Stimulated activated CD4-positive, alpha-beta T cell treated with anti-CD3 and anti-CD28 coated beads, TNF-alpha, amount 100 ng/mL, for 4 hours (primary cell): Measurements from ENCODE around the gene L3HYPDH.
A peak's percentile ranks its signal among the peaks of the same experiment; 100 is the strongest.
"Not testable (repeated sequence)": the region's sequence is repeated elsewhere in the genome, so short reads cannot be mapped to it uniquely, and the experiment has no call there.

ENCODE experiments used
- DNase-seq, 3 experiments: peaks; one replicate each; pipeline ENCODE4 v3.0.0-alpha.2; 2020; ENCODE audit warnings: low read depth in 3 of 3

The L3HYPDH gene

GRCh38 chr14:59478540-59478939 lies 5.7 kb downstream of the L3HYPDH start:
- DNase-seq = no peak

GRCh38 chr14:59475709-59476108 lies 8.5 kb downstream of the L3HYPDH start:
- no peak for DNase-seq

DNA sequence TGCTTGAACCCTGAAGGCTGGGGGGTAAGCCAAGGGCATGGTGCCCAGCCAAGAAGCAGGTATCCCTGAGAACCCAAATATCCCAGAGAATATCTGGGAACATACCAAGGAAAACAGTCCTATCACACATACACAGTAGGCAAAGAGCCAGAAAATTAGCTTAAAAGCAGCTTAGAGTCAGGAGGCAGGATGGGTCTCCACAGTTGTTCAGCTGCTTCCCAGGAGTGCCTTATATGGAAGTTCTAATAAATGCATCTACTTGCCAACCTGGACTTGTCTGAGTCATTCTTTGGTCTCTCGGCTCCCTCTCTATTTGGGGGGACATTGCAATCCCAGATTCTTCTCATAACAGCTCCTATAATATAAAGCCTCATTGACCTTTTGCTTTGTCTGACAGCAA lies 10.0 kb downstream of the L3HYPDH start:
- no peak for DNase-seq

- peak in 2 of 3 experiments; percentile 15 to 29 for DNase-seq
Observed at GRCh38 chr14:59465316-59466135, 18.7 kb downstream of the L3HYPDH start, which contains the start of gene GPR135. TSS of gene GPR135 (minus strand) at chr14:59465380. CDS start at chr14:59465226, 154 bp downstream.

- DNase-seq = peak; percentile 17 to 33 (median 17)
Observed at GRCh38 chr14:59464486-59465315, 19.5 kb downstream of the L3HYPDH start.

- no peak for DNase-seq
Observed at GRCh38 chr14:59463787-59464485, 20.3 kb downstream of the L3HYPDH start.

GRCh38 chr14:59461891-59462290 lies 22.3 kb downstream of the L3HYPDH start:
- DNase-seq = no peak

GRCh38 chr14:59460378-59460777 lies 23.8 kb downstream of the L3HYPDH start:
- no peak for DNase-seq

DNA sequence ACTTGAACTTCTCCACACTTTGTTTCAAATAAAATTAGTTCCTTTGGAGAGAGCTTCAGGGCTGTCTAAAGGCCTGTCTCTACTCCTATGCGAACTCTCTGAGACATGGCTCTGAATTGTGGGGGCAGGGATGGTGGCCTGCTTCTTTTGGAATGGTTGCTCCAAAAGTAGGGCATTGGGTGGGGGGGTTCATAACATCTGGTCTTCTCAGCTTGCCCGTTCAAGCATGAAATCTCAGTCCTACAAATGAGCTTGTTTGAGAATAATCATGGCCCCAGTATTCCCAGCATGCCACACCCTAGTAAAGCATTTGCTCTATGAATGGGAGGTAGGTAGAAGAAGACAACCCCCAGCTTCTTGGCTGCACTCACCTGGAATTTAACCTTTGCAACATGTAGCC lies 25.7 kb downstream of the L3HYPDH start:
- no peak for DNase-seq

GRCh38 chr14:59455411-59455810 lies 28.8 kb downstream of the L3HYPDH start:
- DNase-seq = no peak

DNA sequence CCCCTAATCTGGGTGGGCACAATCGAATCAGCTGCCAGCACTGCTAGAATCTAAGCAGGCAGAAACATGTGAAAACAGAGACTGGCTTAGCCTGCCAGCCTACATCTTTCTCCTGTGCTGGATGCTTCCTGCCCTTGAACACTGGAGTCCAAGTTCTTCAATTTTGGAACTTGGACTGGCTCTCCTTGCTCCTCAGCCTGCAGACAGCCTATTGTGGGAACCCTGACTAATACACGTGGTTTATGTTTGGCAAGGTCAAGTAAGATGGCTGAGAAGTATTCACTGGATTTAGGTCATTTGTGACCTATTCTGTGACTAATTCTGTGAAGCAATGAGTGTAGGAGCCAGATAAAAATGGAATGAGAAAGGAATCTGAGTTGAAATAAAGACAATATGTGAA lies 30.1 kb downstream of the L3HYPDH start:
- no peak for DNase-seq

DNA sequence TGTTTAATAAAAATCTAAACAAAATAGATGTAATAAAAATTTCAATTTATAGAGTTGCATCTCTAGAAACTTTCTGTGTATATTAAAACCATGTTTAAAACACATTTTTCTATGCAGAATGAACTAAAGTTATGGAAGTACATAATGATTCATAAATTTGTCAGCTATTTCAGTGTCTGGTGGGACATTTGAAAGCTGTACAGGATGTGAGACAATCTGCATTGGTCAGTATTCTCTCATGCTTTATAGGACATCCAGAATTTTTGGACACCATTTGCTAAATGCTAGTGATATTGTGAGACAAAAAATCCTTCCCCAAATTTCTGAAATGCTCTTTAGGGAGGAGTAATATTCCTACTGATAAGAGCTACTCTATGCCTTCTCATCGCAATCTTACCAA lies 32.4 kb downstream of the L3HYPDH start:
- no peak for DNase-seq

DNA sequence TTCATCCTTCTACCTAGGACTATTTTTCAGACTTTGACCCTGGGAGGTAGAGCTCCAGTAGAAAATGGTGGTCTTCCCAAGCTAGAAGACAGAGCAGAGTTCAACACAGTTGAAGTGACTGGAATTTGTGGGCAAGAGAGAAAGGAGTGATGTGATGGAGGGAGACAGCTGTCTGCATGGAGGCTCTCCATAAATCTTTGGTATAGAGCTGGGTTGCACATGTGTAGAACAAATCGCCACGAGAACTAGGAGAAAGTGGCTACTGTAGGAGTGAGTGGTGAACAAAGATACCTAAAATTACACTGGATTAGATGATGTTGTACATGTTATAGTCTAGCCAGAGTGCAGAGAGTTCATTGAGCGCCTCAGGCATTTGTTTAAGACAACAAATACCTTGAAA lies 33.5 kb downstream of the L3HYPDH start:
- DNase-seq = no peak

- DNase-seq = not testable (repeated sequence)
Observed at GRCh38 chr14:59448673-59449072, 35.5 kb downstream of the L3HYPDH start.

DNA sequence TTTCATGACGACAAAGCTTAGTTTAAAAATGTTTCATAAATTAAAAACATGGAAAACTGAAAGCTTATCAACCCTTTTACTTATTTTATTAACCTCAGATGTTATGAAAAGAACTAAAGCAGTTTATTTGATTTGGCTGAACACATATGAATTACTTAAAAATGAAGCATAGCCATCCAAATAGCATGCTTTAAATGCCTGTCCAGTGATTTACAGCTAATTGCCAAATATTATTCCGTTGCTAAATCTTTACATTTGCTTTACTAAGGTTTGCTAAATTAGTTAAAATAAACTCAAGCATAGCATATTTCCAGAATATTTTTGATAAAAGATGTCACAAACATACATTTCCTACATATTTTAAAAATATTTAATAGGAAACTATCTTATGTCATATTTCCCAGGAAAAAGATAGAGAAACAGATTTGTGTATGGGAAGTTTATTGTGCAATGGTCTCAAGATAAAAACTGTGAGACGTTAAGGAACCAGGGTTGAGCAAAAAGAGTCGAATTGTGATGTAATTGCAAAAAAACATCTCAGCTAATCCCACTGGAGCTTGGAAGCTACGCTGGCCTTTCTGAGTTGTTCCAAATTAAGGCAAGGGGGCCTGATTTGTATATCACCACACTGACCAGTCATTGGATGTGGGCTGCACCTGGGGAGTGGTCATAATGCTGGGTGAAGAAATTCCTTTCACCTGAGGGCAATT lies 44.8 kb downstream of the L3HYPDH start:
- no peak for DNase-seq

DNA sequence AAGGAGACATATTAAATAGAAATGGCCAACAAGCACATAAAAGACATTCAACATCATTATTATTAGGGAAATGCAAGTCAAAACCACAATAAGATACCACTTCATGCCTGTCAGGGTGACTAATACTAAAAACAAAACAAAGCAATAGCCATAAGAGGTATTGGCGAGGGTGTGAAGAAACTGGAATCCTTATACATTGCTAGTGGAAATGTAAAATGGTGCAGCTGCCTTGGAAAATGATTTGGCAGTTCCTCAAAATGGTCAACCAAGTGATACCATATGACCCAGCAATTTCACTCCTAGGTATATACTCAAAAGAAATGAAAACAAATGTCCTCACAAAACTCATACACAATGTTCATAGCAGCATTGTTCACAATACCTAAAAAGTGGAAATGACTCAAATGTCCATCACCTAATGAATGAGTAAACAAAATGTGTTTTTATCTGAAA lies 46.0 kb downstream of the L3HYPDH start:
- no peak for DNase-seq

DNA sequence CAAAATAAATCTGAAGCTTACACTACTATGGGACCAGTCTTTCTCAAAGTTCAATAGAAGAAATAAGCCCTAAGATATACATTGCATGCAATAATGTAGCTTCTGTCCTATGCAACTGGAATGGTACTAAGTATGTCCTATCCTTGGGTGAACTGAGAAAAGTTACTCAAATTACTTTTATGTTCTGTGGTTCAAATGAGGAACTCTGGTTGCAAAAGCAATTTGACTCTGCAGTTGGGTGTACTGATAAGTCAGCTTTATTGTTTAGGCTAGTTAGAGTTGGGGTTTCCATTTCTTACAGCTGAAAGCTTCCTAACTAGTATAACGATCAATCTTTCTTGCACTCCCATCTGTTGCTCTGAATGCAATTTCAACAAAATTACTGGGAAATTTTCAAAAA lies 48.2 kb downstream of the L3HYPDH start:
- no peak for DNase-seq

GRCh38 chr14:59435101-59435500 lies 49.1 kb downstream of the L3HYPDH start:
- no peak for DNase-seq

- no peak for DNase-seq
Observed at GRCh38 chr14:59429790-59430189, 54.4 kb downstream of the L3HYPDH start.

GRCh38 chr14:59428581-59429012 lies 55.6 kb downstream of the L3HYPDH start:
- DNase-seq = no peak
